ENCODE results near the gene CRYGB.
"Not testable (repeated sequence)": the region's sequence is repeated elsewhere in the genome, so short reads cannot be mapped to it uniquely, and the experiment has no call there.

CRYGB gene

GRCh38 chr2:208127090-208127489 lies 18.9 kb downstream of the CRYGB start:
- Histone ChIP-seq H3K79me2 (ENCODE audit: insufficient read depth, low read length) (no peaks in the 10 kb centered on the region), H3K9ac (ENCODE audit: low read length) (no peak overlapping the region), H3F3A (ENCODE audit: insufficient read depth) (no peaks in the 10 kb centered on the region), H3K4me2 (ENCODE audit: low read depth, low read length, poor library complexity, severe bottlenecking) (no peak overlapping the region), H3K9me3 (ENCODE audit: insufficient read depth, low read length) (no peaks in the 10 kb centered on the region), H3K27me3 (ENCODE audit: low read length) (no peaks in the 10 kb centered on the region), H3K4me3 (ENCODE audit: insufficient read depth, low read length, poor library complexity, severe bottlenecking) (no peak overlapping the region), H4K20me1 (ENCODE audit: low read depth, low read length) (no peaks in the 10 kb centered on the region), H3K9me2 (replicated peaks; ENCODE audit: insufficient read depth, low read length) (no peaks in the 10 kb centered on the region), H3K36me3 (ENCODE audit: low read length) (no peaks in the 10 kb centered on the region), H2AFZ (ENCODE audit: low read depth, low read length, severe bottlenecking) (no peak overlapping the region), H3K27ac (ENCODE audit: low read depth, low read length) (no peak overlapping the region)
- TF ChIP-seq CTCF (IDR thresholded peaks at IDR 0.05; ENCODE audit: insufficient read depth, low read length, poor library complexity, severe bottlenecking) (no peak), EZH2phosphoT487 (conservative IDR thresholded peaks at IDR 0.05; ENCODE audit: low read length) (no peak)

GRCh38 chr2:208125251-208125650 lies 20.7 kb downstream of the CRYGB start:
- Histone ChIP-seq H3K9me2 (replicated peaks; ENCODE audit: insufficient read depth, low read length) (no peaks in the 10 kb centered on the region), H3K4me2 (ENCODE audit: low read depth, low read length, poor library complexity, severe bottlenecking) (no peak overlapping the region), H3K36me3 (ENCODE audit: low read length) (no peaks in the 10 kb centered on the region), H3K4me3 (ENCODE audit: insufficient read depth, low read length, poor library complexity, severe bottlenecking) (no peak overlapping the region), H3K9ac (ENCODE audit: low read length) (no peak overlapping the region), H3K9me3 (ENCODE audit: insufficient read depth, low read length) (no peaks in the 10 kb centered on the region), H2AFZ (ENCODE audit: low read depth, low read length, severe bottlenecking) (no peak overlapping the region), H3F3A (ENCODE audit: insufficient read depth) (no peaks in the 10 kb centered on the region), H3K27ac (ENCODE audit: low read depth, low read length) (no peak overlapping the region), H4K20me1 (ENCODE audit: low read depth, low read length) (no peaks in the 10 kb centered on the region), H3K27me3 (ENCODE audit: low read length) (no peaks in the 10 kb centered on the region), H3K79me2 (ENCODE audit: insufficient read depth, low read length) (no peaks in the 10 kb centered on the region)
- TF ChIP-seq EZH2phosphoT487 (conservative IDR thresholded peaks at IDR 0.05; ENCODE audit: low read length): no peak
- TF ChIP-seq CTCF (IDR thresholded peaks at IDR 0.05; ENCODE audit: insufficient read depth, low read length, poor library complexity, severe bottlenecking): no peak

- H3K4me3 ChIP-seq (ENCODE audit: insufficient read depth, low read length, poor library complexity, severe bottlenecking); H3K27me3 ChIP-seq (ENCODE audit: low read length); H2AFZ ChIP-seq (ENCODE audit: low read depth, low read length, severe bottlenecking); H3K4me2 ChIP-seq (ENCODE audit: low read depth, low read length, poor library complexity, severe bottlenecking); H3K9me2 ChIP-seq (replicated peaks; ENCODE audit: insufficient read depth, low read length); H4K20me1 ChIP-seq (ENCODE audit: low read depth, low read length); H3K27ac ChIP-seq (ENCODE audit: low read depth, low read length); H3K36me3 ChIP-seq (ENCODE audit: low read length); H3F3A ChIP-seq (ENCODE audit: insufficient read depth); H3K79me2 ChIP-seq (ENCODE audit: insufficient read depth, low read length); H3K9me3 ChIP-seq (ENCODE audit: insufficient read depth, low read length); H3K9ac ChIP-seq (ENCODE audit: low read length): not testable (repeated sequence)
Observed at GRCh38 chr2:208124013-208124715, 21.8 kb downstream of the CRYGB start, which contains the start of gene CRYGD. Gene CRYGD, minus strand, starts transcription at chr2:208124524. Its CDS starts 51 bp downstream, at chr2:208124473.

- Histone ChIP-seq H2AFZ (ENCODE audit: low read depth, low read length, severe bottlenecking) (no peak overlapping the region), H3K27me3 (ENCODE audit: low read length) (no peaks in the 10 kb centered on the region), H3K36me3 (ENCODE audit: low read length) (no peaks in the 10 kb centered on the region), H3F3A (ENCODE audit: insufficient read depth) (no peaks in the 10 kb centered on the region), H3K27ac (ENCODE audit: low read depth, low read length) (no peak overlapping the region), H3K9me3 (ENCODE audit: insufficient read depth, low read length) (no peaks in the 10 kb centered on the region), H3K4me3 (ENCODE audit: insufficient read depth, low read length, poor library complexity, severe bottlenecking) (no peak overlapping the region), H3K9me2 (replicated peaks; ENCODE audit: insufficient read depth, low read length) (no peaks in the 10 kb centered on the region), H3K4me2 (ENCODE audit: low read depth, low read length, poor library complexity, severe bottlenecking) (no peak overlapping the region), H3K9ac (ENCODE audit: low read length) (no peak overlapping the region), H4K20me1 (ENCODE audit: low read depth, low read length) (no peaks in the 10 kb centered on the region), H3K79me2 (ENCODE audit: insufficient read depth, low read length) (no peaks in the 10 kb centered on the region)
- TF ChIP-seq CTCF (IDR thresholded peaks at IDR 0.05; ENCODE audit: insufficient read depth, low read length, poor library complexity, severe bottlenecking): no peak
- no peak for TF ChIP-seq EZH2phosphoT487 (conservative IDR thresholded peaks at IDR 0.05; ENCODE audit: low read length)
Observed at GRCh38 chr2:208122248-208122647, 23.7 kb downstream of the CRYGB start.

Measured in SU-DHL-6 (cell line).